GM21576 (cell line): ENCODE data around the gene KCNIP3.

Source experiments
- ATAC-seq: cut with Tn5 transposase; IDR thresholded peaks from one replicate; pipeline ENCODE4 v1.9.1; 2021; ENCODE audit warnings: mild to moderate bottlenecking, moderate library complexity; ENCODE audit not compliant: unreplicated experiment

The KCNIP3 gene

GRCh38 chr2:95294579-95295250 is 2.4 kb upstream of the KCNIP3 start:
- no peak for ATAC-seq

GRCh38 chr2:95295376-95295775 is 1.8 kb upstream of the KCNIP3 start:
- ATAC-seq: no peak

GRCh38 chr2:95296011-95296410 is 1.1 kb upstream of the KCNIP3 start:
- no peak for ATAC-seq

DNA sequence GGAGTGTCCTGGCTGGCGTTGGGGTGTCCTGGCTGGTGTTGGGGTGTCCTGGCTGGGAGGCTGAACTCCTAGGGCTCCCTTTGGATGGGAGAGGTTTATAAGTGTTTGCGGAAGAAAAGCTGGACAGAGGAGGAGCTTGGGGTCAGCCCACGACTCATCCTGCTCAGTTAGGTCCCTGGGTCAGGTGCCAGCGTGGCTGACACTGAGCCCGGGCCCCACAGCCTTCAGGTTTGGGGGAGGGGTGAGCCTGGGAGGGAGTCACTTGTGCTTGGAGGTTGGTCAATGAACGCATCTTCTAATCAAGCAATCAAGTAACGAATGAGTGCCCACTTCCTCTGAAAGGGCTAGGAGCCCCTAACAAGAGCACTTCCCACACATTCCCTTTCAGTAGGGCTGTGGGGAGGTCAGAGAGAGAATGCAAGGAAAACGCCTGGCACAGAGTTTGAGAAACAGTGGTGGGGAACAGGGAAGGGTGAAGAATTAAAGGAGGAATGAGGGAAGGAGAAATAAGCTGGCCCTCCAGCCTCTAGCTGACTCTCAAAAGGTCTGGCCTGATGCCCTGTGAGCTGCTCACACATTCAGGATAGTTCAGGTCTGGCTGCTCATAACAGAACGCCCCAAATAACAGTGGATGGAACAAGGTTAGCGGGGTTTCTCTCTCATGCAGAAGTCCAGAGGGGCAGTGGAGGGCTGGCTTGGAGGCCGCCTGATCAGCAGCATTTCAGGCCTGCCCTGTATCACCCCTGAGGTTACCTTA is 670 bp downstream of the KCNIP3 start:
- no peak for ATAC-seq

- ATAC-seq: no peak
Observed at GRCh38 chr2:95298486-95299111, 1.5 kb downstream of the KCNIP3 start.

DNA sequence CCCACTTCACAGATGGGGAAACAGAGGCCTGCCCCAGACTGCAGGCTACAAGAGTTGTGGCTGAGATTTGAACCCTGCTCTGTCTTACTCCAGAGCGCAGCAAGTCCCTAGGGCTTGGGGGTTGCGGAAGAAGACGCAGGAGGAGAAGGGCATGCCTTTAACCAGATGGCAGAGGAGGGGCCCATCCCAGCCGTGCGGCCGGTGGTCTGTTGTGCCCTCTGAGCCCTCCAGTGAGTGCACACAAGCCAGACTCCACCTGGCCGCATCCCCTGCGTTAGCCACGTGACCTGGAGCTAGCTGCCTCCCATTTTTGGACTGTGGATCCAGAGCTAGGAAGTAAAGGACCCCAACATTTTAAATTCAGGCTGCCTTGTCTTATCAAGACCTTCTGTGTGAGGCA is 2.8 kb downstream of the KCNIP3 start:
- ATAC-seq: no peak

- ATAC-seq: no peak
Observed at GRCh38 chr2:95300450-95300849, 3.3 kb downstream of the KCNIP3 start.

- no peak for ATAC-seq
Observed at GRCh38 chr2:95301186-95301585, 4.0 kb downstream of the KCNIP3 start.

DNA sequence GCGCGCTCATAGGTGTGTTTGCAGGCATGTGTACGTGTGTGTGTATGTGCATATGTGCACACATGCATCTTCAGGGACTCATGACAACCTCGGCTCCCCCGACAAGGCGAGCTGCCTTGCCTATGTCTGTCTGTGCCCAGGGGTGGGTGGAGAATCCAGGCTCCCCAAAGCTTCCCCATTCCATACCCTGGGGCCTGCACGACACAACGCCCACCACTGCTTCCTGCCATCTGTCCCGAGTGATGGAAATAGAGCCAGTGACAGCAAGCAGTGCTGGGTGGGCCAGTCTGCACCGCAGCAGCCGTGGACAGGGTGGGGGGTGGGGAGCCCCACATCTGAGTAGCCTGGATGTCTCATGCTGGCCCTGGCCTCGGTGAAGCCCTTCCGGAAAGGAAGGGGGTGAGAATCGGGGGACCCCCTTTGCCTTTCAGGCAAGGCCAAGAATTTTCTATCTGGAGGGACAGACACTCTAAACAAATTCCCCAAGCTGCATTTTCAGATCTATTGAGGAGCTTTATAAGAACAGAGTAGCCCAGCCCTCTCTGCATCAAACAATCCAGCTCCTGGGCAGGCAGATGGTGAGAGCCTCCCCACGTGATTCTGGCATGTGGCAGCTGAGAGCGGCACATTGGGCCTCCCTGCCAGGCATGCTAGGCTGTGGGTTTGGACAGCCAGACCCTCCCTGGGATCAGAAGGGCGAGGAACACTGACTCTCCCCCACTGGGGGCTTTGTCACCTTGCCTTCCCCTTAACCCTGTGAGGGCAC is 4.9 kb downstream of the KCNIP3 start:
- ATAC-seq: no peak

- no peak for ATAC-seq
Observed at GRCh38 chr2:95303191-95303919, 6.2 kb downstream of the KCNIP3 start.

DNA sequence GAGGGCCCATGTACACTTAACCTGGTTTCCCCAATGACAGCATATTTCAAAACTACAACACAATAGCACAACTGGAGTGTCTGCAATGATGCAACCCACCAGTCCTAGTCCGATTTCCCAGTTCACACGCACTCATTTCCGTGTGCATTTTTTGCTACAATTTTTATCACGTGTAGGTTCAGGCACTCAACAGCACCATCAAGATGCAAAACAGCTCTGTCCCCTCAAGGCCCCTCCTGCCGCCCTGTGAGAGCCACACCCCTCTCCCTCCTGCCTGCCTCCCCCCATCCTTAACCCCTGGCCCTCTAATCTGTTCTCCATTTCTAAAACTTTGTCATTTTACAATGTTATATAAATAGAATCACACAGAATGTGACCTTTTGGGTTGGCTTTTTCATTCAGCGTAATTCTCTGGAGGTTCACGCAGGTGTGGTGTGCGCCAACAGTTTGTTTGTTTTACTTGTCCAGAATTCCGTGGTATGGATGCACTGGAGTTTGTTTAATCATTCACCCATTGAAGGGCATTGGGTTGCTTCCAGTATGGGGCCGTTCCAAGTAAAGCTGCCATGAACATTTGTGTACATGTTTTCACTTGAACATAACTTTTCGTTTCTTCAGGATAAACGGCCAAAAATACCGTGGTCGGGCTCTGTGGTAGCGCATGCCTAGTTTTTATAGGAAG is 8.4 kb downstream of the KCNIP3 start:
- no peak for ATAC-seq

DNA sequence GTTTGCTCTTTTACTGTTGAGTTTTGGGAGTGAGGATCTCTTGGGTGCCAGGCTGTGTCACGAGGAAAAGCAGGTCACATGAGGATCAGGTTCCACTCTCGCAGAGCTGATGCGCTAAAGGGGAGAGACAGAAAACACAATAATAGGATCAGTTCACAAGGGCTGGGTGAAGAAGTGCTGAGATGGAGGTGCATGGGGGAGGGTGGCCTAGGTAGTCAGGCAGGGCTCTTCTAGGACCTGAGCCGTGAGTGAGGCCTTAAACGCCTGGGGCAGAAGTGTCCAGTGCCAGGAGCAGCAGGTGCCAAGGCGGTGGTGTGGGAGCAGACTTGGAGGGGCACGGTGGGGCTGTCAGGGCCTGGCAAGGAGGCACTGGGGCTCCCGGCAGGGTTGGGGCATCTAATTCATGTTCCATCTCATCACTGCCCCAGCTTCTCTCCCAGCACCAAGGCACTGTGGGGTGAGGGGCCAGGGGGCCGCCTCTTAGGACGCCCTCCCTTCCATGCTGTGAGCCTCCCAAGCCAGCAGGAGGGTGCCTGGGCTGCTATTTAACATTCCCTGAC is 9.3 kb downstream of the KCNIP3 start:
- ATAC-seq: no peak

- ATAC-seq: no peak
Observed at GRCh38 chr2:95307036-95307435, 9.9 kb downstream of the KCNIP3 start.

GRCh38 chr2:95307878-95308277 is 10.7 kb downstream of the KCNIP3 start:
- no peak for ATAC-seq

- no peak for ATAC-seq
Observed at GRCh38 chr2:95308426-95308990, 11.4 kb downstream of the KCNIP3 start.

DNA sequence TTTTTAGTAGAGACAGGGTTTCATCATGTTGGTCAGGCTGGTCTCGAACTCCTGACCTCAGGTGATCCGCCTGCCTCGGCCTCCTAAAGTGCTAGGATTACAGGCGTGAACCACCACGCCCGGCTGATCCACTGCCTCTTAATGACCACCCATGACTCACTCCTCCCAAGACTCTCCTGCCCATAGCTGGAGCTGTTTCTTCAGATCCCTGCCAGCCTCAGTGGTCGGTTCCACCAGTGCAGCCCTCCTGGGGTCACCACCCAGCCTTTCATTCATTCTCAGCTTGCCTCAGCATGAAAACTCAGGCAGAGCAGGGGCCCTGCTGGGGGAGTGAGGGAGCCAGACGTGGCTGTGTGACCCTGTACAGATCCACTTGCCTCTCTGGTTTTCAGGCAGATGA is 12.5 kb downstream of the KCNIP3 start:
- no peak for ATAC-seq

DNA sequence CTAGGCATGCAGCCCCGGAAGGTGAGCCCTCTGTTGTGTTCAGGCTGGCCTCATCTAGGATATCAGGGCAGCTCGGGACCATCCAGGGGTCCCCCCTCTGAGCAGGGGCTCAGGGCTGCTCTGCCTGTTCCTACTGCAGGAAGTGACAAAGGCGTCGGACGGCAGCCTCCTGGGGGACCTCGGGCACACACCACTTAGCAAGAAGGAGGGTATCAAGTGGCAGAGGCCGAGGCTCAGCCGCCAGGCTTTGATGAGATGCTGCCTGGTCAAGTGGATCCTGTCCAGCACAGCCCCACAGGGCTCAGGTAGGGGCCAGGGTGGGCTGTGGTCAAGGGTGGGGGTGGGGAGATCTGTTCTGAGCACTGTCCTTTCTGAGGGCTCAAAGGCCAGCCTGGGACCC is 13.1 kb downstream of the KCNIP3 start:
- no peak for ATAC-seq

GRCh38 chr2:95310651-95311050 is 13.5 kb downstream of the KCNIP3 start:
- no peak for ATAC-seq

DNA sequence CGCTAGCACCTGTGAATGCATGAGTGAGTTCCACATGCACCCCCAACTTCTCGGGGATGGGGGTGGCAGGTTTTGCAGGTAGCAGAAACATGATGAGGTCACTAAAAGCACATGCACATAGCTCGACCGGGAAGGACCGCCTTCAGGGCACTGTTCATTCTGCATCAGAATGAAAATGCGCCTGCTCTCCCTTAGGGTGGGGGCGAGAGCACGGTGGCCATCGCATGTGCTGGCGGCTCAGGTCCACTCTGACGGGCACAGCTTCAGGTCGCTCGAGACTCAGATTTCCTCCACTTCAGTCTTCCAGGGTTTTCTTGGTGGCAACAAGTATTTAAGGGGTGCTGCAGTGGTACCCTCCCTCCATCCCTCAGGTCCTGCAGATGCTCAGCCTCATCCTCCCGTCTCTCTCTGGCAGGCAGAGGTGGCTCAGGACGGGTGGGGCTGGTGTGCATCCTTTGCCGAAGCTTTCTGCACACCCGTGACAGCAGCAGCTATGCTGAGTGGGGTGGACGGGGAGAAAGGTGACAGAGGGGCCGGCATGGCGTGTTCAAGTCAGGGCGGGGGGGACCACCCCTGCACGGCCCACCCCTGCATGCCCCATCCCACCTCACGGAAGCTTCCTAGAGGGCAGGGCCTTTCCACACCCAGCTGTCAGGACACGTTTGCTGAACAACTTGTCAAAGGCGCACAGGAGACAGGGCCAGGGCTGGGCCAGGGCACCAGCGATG is 14.8 kb downstream of the KCNIP3 start:
- no peak for ATAC-seq
